Gastrocnemius medialis (tissue), 4 donors: Measurements from ENCODE around the gene TMEM51. TPM values are rescaled to one million over a fixed set of nuclear protein-coding genes. Genes with fewer than 3 reads are reported as not detected.

Source experiments
- ATAC-seq, 2 donors: fragments of 150-250 bp; one replicate each; pipeline ENCODE4 v1.9.1; 2016
- DNase-seq, 2 donors: peaks; one replicate each; pipeline ENCODE4 v3.0.0-alpha.2; 2019
- H3K27ac ChIP-seq, 4 donors: fragments of 200-600 bp; sonication (generic); 1 replicate in 1 of 4; 2 replicates in 3 of 4; pipeline ENCODE4 v1.5.1; 2016 to 2018; ENCODE audit warnings: mild to moderate bottlenecking in 2 of 4, moderate library complexity in 1 of 4
- H3K27me3 ChIP-seq, 3 donors: fragments of 200-600 bp; sonication (generic) in 2 of 3; 1 replicate in 1 of 3; 2 replicates in 2 of 3; pipeline versions ENCODE4 v1.5.1 to v1.6.0; 2016 to 2019; ENCODE audit warnings: mild to moderate bottlenecking in 1 of 3, moderate library complexity in 1 of 3
- H3K36me3 ChIP-seq, 2 donors: fragments of 200-600 bp; sonication (generic) in 1 of 2; one replicate each; pipeline ENCODE4 v1.5.1; 2017 to 2018
- H3K4me1 ChIP-seq, 2 donors: fragments of 200-600 bp; sonication (generic) in 1 of 2; one replicate each; pipeline ENCODE4 v1.5.1; 2016 to 2017; ENCODE audit warnings: mild to moderate bottlenecking in 2 of 2
- H3K4me3 ChIP-seq, 4 donors: fragments of 200-600 bp; sonication (generic) in 3 of 4; 1 replicate in 1 of 4; 2 replicates in 3 of 4; pipeline ENCODE4 v1.5.1; 2016 to 2019; ENCODE audit warnings: mild to moderate bottlenecking in 2 of 4
- H3K9me3 ChIP-seq, 3 donors: fragments of 200-600 bp; sonication (generic) in 2 of 3; 1 replicate in 1 of 3; 2 replicates in 2 of 3; pipeline ENCODE4 v1.5.1; 2016 to 2019
- CTCF ChIP-seq, 5 experiments: fragments of 450-650 bp in 3 of 5; fragments of 200-600 bp in 2 of 5; sonication (generic) in 2 of 5; IDR thresholded peaks in 4 of 5; conservative IDR thresholded peaks in 1 of 5; 1 replicate in 4 of 5; 2 replicates in 1 of 5; pipeline ENCODE4 v1.5.1; 2016 to 2019; ENCODE audit warnings: antibody characterized with exemption in 5 of 5, mild to moderate bottlenecking in 3 of 5, moderate library complexity in 3 of 5
- POLR2A ChIP-seq, 2 donors: fragments of 450-650 bp; IDR thresholded peaks; one replicate each; pipeline ENCODE4 v1.6.1; 2017; ENCODE audit warnings: antibody characterized with exemption in 2 of 2, mild to moderate bottlenecking in 2 of 2, moderate library complexity in 2 of 2
- in situ Hi-C, 4 donors: fragments of 200-750 bp; cut with MboI; loops; one replicate each; pipeline versions ENCODE4 v1.15.0 to v1.8.0; 2017; ENCODE audit warnings: low sequenced_read_pairs in 4 of 4
- intact Hi-C: fragments of 100-400 bp; cut with DNase I; formaldehyde crosslinking; loops from one replicate; pipeline ENCODE4 v1.15.1; 2023; ENCODE audit warnings: low total_unique reads
- total RNA-seq, 4 donors: library from RNA; depleted of rRNA; stranded (reverse); fragments of >200 nt; gene quantifications; one replicate each; pipeline versions ENCODE4 v1.1.0 to v1.2.3, GENCODE V29; 2016

The TMEM51 gene
- total RNA-seq, 4 donors from 2014 or later, result 0.73 to 2.7 (median 1.8) TPM; not detected in 1

GRCh38 chr1:15201221-15201620 lies 47.7 kb downstream of the TMEM51 start:
- DNase-seq (no peak), ATAC-seq (no peak)
- H3K4me1 ChIP-seq, result no peaks in the 10 kb centered on the region
- no peak overlapping the region for H3K4me3 ChIP-seq
- intact Hi-C loops, result no loop called here
- TF ChIP-seq POLR2A (IDR thresholded peaks at IDR 0.05) (no peak), CTCF (IDR thresholded peaks at IDR 0.05 in 4 of 5, conservative IDR thresholded peaks at IDR 0.05 in 1 of 5) (no peak)
- no peaks in the 10 kb centered on the region for H3K9me3 ChIP-seq
- no peak overlapping the region for H3K27ac ChIP-seq
- no peaks in the 10 kb centered on the region for H3K27me3 ChIP-seq
- in situ Hi-C loops, result no loop called here
- no peaks in the 10 kb centered on the region for H3K36me3 ChIP-seq

GRCh38 chr1:15201849-15202551 lies 48.5 kb downstream of the TMEM51 start:
- Histone ChIP-seq H3K4me1 (no peaks in the 10 kb centered on the region), H3K27ac (no peak overlapping the region), H3K4me3 (no peak overlapping the region), H3K36me3 (no peaks in the 10 kb centered on the region), H3K9me3 (no peaks in the 10 kb centered on the region), H3K27me3 (no peaks in the 10 kb centered on the region)
- intact Hi-C loops (no loop called here), in situ Hi-C loops (no loop called here)
- no peak for TF ChIP-seq CTCF (IDR thresholded peaks at IDR 0.05 in 4 of 5, conservative IDR thresholded peaks at IDR 0.05 in 1 of 5)
- TF ChIP-seq POLR2A (IDR thresholded peaks at IDR 0.05), result no peak
- ATAC-seq, result no peak
- no peak for DNase-seq

GRCh38 chr1:15204931-15205330 lies 51.4 kb downstream of the TMEM51 start:
- H3K36me3 ChIP-seq, result no peaks in the 10 kb centered on the region
- no peak overlapping the region for H3K4me3 ChIP-seq
- intact Hi-C loops (no loop called here), in situ Hi-C loops (no loop called here)
- H3K4me1 ChIP-seq, result no peaks in the 10 kb centered on the region
- no peak for DNase-seq
- H3K27me3 ChIP-seq, result no peaks in the 10 kb centered on the region
- no peak for ATAC-seq
- no peaks in the 10 kb centered on the region for H3K9me3 ChIP-seq
- TF ChIP-seq POLR2A (IDR thresholded peaks at IDR 0.05), result no peak
- TF ChIP-seq CTCF (IDR thresholded peaks at IDR 0.05 in 4 of 5, conservative IDR thresholded peaks at IDR 0.05 in 1 of 5), result no peak
- H3K27ac ChIP-seq, result no peak overlapping the region

GRCh38 chr1:15205586-15206346 lies 52.2 kb downstream of the TMEM51 start:
- ATAC-seq (no peak), DNase-seq (no peak)
- Histone ChIP-seq H3K27ac (no peak overlapping the region), H3K36me3 (no peaks in the 10 kb centered on the region), H3K27me3 (no peaks in the 10 kb centered on the region), H3K4me3 (no peak overlapping the region), H3K9me3 (no peaks in the 10 kb centered on the region), H3K4me1 (peaks cover 0 to 4% of the 10 kb centered on the region in 2 donors)
- TF ChIP-seq CTCF (IDR thresholded peaks at IDR 0.05 in 4 of 5, conservative IDR thresholded peaks at IDR 0.05 in 1 of 5), result no peak
- no peak for TF ChIP-seq POLR2A (IDR thresholded peaks at IDR 0.05)
- in situ Hi-C loops, result no loop called here
- intact Hi-C loops, result no loop called here
